PC-3 (cell line): ENCODE data around the gene OR11L1.

Source experiments
- CTCF ChIP-seq: fragments of 300-600 bp; sonication (generic); conservative IDR thresholded peaks from 2 replicates; pipeline ENCODE4 v1.5.1; 2017; ENCODE audit warnings: antibody characterized with exemption, low read depth, mild to moderate bottlenecking, low read length
- EZH2 ChIP-seq: fragments of 300-600 bp; sonication (generic); IDR thresholded peaks from one replicate; pipeline ENCODE4 v1.6.1; 2017; ENCODE audit warnings: antibody characterized with exemption, mild to moderate bottlenecking, low read length; ENCODE audit not compliant: unreplicated experiment
- EZH2phosphoT487 ChIP-seq: fragments of 300-600 bp; sonication (generic); IDR thresholded peaks from 2 replicates; pipeline ENCODE4 v1.6.1; 2018; ENCODE audit warnings: mild to moderate bottlenecking, antibody characterized with exemption, low read length, borderline replicate concordance

- TF ChIP-seq CTCF (no peak), EZH2phosphoT487 (no peak), EZH2 (no peak)
These were observed 23.7 kb upstream of the OR11L1 start for GRCh38 chr1:247865416-247865815.
